ENCODE data around the gene CHID1. TPM values are rescaled to one million over a fixed set of nuclear protein-coding genes. Genes with fewer than 3 reads are reported as not detected.

The CHID1 gene
- total RNA-seq, 1 donor from 2014 or later = 74.6 TPM

DNA sequence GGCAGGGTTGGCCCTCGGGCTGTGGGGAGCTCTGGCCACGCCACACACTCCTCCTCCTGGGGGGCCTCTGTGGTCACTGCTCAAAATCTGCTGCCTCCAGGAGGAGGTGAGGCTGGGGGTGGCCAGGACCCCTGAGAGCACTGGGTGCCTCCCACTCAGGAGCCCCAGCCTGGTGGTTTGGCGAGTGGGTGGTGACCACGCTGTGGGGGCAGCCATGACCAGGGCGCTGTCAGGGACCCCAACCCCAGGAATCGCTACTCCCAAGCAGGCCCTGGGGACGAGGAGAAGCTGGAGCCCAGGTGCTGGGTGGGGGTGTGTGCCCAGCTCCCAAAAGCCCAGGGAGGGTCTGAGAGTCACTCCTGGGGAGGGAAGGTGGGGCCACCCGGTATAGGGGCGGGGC lies 37.8 kb downstream of the CHID1 start:
- Histone ChIP-seq H3K4me3 (ENCODE audit: insufficient read depth, low read depth, low read length) (no peak overlapping the region), H3K9me3 (ENCODE audit: insufficient read depth, low read depth, low read length) (no peaks in the 10 kb centered on the region), H2AFZ (ENCODE audit: low read depth, low read length) (no peak overlapping the region), H3K4me2 (ENCODE audit: low read length) (no peak overlapping the region), H3K36me3 (ENCODE audit: insufficient read depth, low read length) (no peaks in the 10 kb centered on the region), H3K27ac (ENCODE audit: low read depth, low read length) (no peak overlapping the region), H3K9ac (ENCODE audit: low read length) (no peak overlapping the region), H3K79me2 (ENCODE audit: insufficient read depth, low read length) (no peaks in the 10 kb centered on the region), H3K27me3 (ENCODE audit: insufficient read depth, low read length) (no peaks in the 10 kb centered on the region), H3K4me1 (ENCODE audit: insufficient read depth, low read length) (peaks cover 4% of the 10 kb centered on the region), H4K20me1 (ENCODE audit: insufficient read depth, low read length) (peaks cover 22% of the 10 kb centered on the region)
- no peaks in the 10 kb centered on the region for H3K9me3 Mint-ChIP-seq (ENCODE audit: unreplicated experiment)
- FAIRE-seq (no peak), DNase-seq (ENCODE audit: low read depth) (no peak)
- H3K27me3 Mint-ChIP-seq (ENCODE audit: low read depth, unreplicated experiment) = peaks cover 3% of the 10 kb centered on the region
- H3K4me1 Mint-ChIP-seq (ENCODE audit: low read depth, unreplicated experiment) = no peaks in the 10 kb centered on the region
- peaks cover 10% of the 10 kb centered on the region for H3K36me3 Mint-ChIP-seq (ENCODE audit: low read depth, unreplicated experiment)
- no peak for TF ChIP-seq EZH2 (IDR thresholded peaks at IDR 0.05; ENCODE audit: insufficient read depth, low read length)
- no peak for TF ChIP-seq CTCF (IDR thresholded peaks at IDR 0.05; ENCODE audit: insufficient read depth, low read depth, low read length)
- no peak overlapping the region for H3K4me3 Mint-ChIP-seq (ENCODE audit: unreplicated experiment)
- H3K27ac Mint-ChIP-seq (ENCODE audit: unreplicated experiment) = no peak overlapping the region

GRCh38 chr11:871472-871871 lies 39.1 kb downstream of the CHID1 start:
- H3K9ac ChIP-seq (ENCODE audit: low read length) = no peak overlapping the region
- no peak for TF ChIP-seq EZH2 (IDR thresholded peaks at IDR 0.05; ENCODE audit: insufficient read depth, low read length)
- TF ChIP-seq CTCF (IDR thresholded peaks at IDR 0.05; ENCODE audit: insufficient read depth, low read depth, low read length) = no peak
- no peaks in the 10 kb centered on the region for H3K4me1 Mint-ChIP-seq (ENCODE audit: low read depth, unreplicated experiment)
- no peak overlapping the region for H3K4me3 ChIP-seq (ENCODE audit: insufficient read depth, low read depth, low read length)
- H3K4me2 ChIP-seq (ENCODE audit: low read length) = no peak overlapping the region
- peaks cover 10% of the 10 kb centered on the region for H3K36me3 Mint-ChIP-seq (ENCODE audit: low read depth, unreplicated experiment)
- H3K27ac ChIP-seq (ENCODE audit: low read depth, low read length) = no peak overlapping the region
- DNase-seq (ENCODE audit: low read depth) (no peak), FAIRE-seq (no peak)
- H3K9me3 Mint-ChIP-seq (ENCODE audit: unreplicated experiment) = no peaks in the 10 kb centered on the region
- H3K9me3 ChIP-seq (ENCODE audit: insufficient read depth, low read depth, low read length) = no peaks in the 10 kb centered on the region
- no peaks in the 10 kb centered on the region for H3K27me3 ChIP-seq (ENCODE audit: insufficient read depth, low read length)
- peaks cover 4% of the 10 kb centered on the region for H3K4me1 ChIP-seq (ENCODE audit: insufficient read depth, low read length)
- no peak overlapping the region for H3K27ac Mint-ChIP-seq (ENCODE audit: unreplicated experiment)
- peaks cover 3% of the 10 kb centered on the region for H3K27me3 Mint-ChIP-seq (ENCODE audit: low read depth, unreplicated experiment)
- H2AFZ ChIP-seq (ENCODE audit: low read depth, low read length) = no peak overlapping the region
- H3K4me3 Mint-ChIP-seq (ENCODE audit: unreplicated experiment) = no peak overlapping the region
- no peaks in the 10 kb centered on the region for H3K36me3 ChIP-seq (ENCODE audit: insufficient read depth, low read length)
- peaks cover 13% of the 10 kb centered on the region for H4K20me1 ChIP-seq (ENCODE audit: insufficient read depth, low read length)
- no peaks in the 10 kb centered on the region for H3K79me2 ChIP-seq (ENCODE audit: insufficient read depth, low read length)

DNA sequence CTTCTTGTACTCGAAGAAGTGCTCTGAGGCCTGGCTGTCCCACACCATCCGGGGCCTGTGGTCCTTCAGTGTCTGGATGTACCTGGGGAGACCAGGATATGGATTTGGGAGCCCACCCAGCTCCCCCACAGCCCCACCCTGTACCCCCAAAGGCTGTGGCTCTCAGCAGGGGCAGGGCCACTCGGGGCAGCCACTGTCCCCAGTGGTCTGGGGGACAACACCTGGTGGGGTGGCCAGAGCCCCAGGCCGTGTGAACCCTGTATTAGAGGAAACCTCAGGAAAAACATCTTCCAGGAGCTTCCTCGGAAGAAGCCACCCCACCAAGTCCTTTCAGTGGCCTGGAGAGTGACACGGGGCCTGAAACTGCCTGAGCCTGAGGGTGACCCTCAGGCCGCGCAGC lies 40.2 kb downstream of the CHID1 start:
- Histone ChIP-seq H3K79me2 (ENCODE audit: insufficient read depth, low read length) (no peaks in the 10 kb centered on the region), H3K4me2 (ENCODE audit: low read length) (no peak overlapping the region), H3K27me3 (ENCODE audit: insufficient read depth, low read length) (no peaks in the 10 kb centered on the region), H3K9me3 (ENCODE audit: insufficient read depth, low read depth, low read length) (no peaks in the 10 kb centered on the region), H3K4me3 (ENCODE audit: insufficient read depth, low read depth, low read length) (no peak overlapping the region), H2AFZ (ENCODE audit: low read depth, low read length) (no peak overlapping the region), H4K20me1 (ENCODE audit: insufficient read depth, low read length) (peaks cover 13% of the 10 kb centered on the region), H3K9ac (ENCODE audit: low read length) (no peak overlapping the region), H3K36me3 (ENCODE audit: insufficient read depth, low read length) (no peaks in the 10 kb centered on the region), H3K4me1 (ENCODE audit: insufficient read depth, low read length) (peaks cover 4% of the 10 kb centered on the region), H3K27ac (ENCODE audit: low read depth, low read length) (no peak overlapping the region)
- H3K27ac Mint-ChIP-seq (ENCODE audit: unreplicated experiment) = no peak overlapping the region
- FAIRE-seq (no peak), DNase-seq (ENCODE audit: low read depth) (no peak)
- H3K4me1 Mint-ChIP-seq (ENCODE audit: low read depth, unreplicated experiment) = no peaks in the 10 kb centered on the region
- peaks cover 5% of the 10 kb centered on the region for H3K36me3 Mint-ChIP-seq (ENCODE audit: low read depth, unreplicated experiment)
- no peaks in the 10 kb centered on the region for H3K9me3 Mint-ChIP-seq (ENCODE audit: unreplicated experiment)
- H3K27me3 Mint-ChIP-seq (ENCODE audit: low read depth, unreplicated experiment) = peaks cover under 1% of the 10 kb centered on the region
- H3K4me3 Mint-ChIP-seq (ENCODE audit: unreplicated experiment) = no peak overlapping the region
- TF ChIP-seq CTCF (IDR thresholded peaks at IDR 0.05; ENCODE audit: insufficient read depth, low read depth, low read length) (no peak), EZH2 (IDR thresholded peaks at IDR 0.05; ENCODE audit: insufficient read depth, low read length) (no peak)

Measured in astrocyte (in vitro differentiated cells and primary cell).